Adipocyte (in vitro differentiated cells): ENCODE measurements around the gene MICU2.

Source experiments
- DNase-seq: peaks from one replicate; pipeline ENCODE4 v3.0.0-alpha.2; 2015; ENCODE audit warnings: low read depth
- H3K27me3 ChIP-seq: replicated peaks from 2 replicates; pipeline ENCODE4 v1.7.0; 2013; ENCODE audit warnings: mild to moderate bottlenecking, low read length, moderate library complexity; ENCODE audit not compliant: control insufficient read depth, insufficient read depth
- H3K36me3 ChIP-seq: 2 replicates; pipeline ENCODE4 v1.7.0; 2013; ENCODE audit warnings: low read length, mild to moderate bottlenecking, moderate library complexity; ENCODE audit not compliant: control insufficient read depth, insufficient read depth, severe bottlenecking
- H3K4me1 ChIP-seq: 2 replicates; pipeline ENCODE4 v1.7.0; 2013; ENCODE audit warnings: mild to moderate bottlenecking, low read length, moderate library complexity; ENCODE audit not compliant: control insufficient read depth, insufficient read depth
- H3K4me3 ChIP-seq: 2 replicates; pipeline ENCODE4 v1.7.0; 2013; ENCODE audit warnings: mild to moderate bottlenecking, low read length, moderate library complexity
- H3K9ac ChIP-seq: 2 replicates; pipeline ENCODE4 v1.7.0; 2013; ENCODE audit warnings: mild to moderate bottlenecking, low read length, moderate library complexity
- H3K9me3 ChIP-seq: 2 replicates; pipeline ENCODE4 v1.7.0; 2013; ENCODE audit warnings: mild to moderate bottlenecking, low read length, moderate library complexity; ENCODE audit not compliant: control insufficient read depth

The MICU2 gene

GRCh38 chr13:21541980-21542379 is 62.0 kb downstream of the MICU2 start:
- no peak overlapping the region for H3K9ac ChIP-seq
- no peaks in the 10 kb centered on the region for H3K27me3 ChIP-seq

DNA sequence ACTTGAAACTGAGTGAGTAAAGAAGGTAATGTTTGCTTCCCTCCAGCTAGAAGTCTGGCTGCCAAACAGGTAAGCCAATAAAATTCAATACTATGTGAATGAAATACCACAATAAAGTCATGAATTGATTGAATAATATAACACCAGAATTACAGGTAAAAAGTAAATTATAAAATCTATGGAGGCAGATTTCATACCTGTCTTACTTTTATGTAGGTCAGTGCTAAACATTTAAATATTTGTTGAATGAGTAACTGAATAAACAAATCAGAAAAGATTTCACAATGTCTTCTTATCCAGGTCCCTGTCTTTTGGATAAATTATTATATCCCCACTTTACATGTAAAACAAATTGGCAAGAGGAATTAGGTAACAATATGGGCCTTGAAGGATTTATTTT is 62.7 kb downstream of the MICU2 start:
- no peaks in the 10 kb centered on the region for H3K9me3 ChIP-seq
- H3K4me1 ChIP-seq, result peaks cover 23% of the 10 kb centered on the region

More at GRCh38 chr13:21541980-21542379, 62.0 kb downstream of the MICU2 start:
- Histone ChIP-seq H3K4me1 (peaks cover 22% of the 10 kb centered on the region), H3K36me3 (no peaks in the 10 kb centered on the region), H3K9me3 (no peaks in the 10 kb centered on the region), H3K4me3 (no peak overlapping the region)
- DNase-seq, result no peak

GRCh38 chr13:21539687-21540086 is 64.3 kb downstream of the MICU2 start:
- H3K4me1 ChIP-seq, result peaks cover 19% of the 10 kb centered on the region
- no peak for DNase-seq
- H3K9me3 ChIP-seq, result no peaks in the 10 kb centered on the region
- no peaks in the 10 kb centered on the region for H3K36me3 ChIP-seq
- H3K9ac ChIP-seq, result no peak overlapping the region
- no peak overlapping the region for H3K4me3 ChIP-seq
- no peaks in the 10 kb centered on the region for H3K27me3 ChIP-seq

More for the DNA sequence above, 62.7 kb downstream of the MICU2 start:
- no peak for DNase-seq
- no peak overlapping the region for H3K4me3 ChIP-seq
- no peaks in the 10 kb centered on the region for H3K27me3 ChIP-seq
- H3K9ac ChIP-seq, result no peak overlapping the region
- H3K36me3 ChIP-seq, result no peaks in the 10 kb centered on the region

GRCh38 chr13:21538753-21539152 is 65.2 kb downstream of the MICU2 start:
- H3K27me3 ChIP-seq, result no peaks in the 10 kb centered on the region
- H3K4me3 ChIP-seq, result no peak overlapping the region
- H3K9ac ChIP-seq, result no peak overlapping the region
- no peaks in the 10 kb centered on the region for H3K9me3 ChIP-seq
- DNase-seq, result no peak
- H3K4me1 ChIP-seq, result peaks cover 19% of the 10 kb centered on the region
- no peaks in the 10 kb centered on the region for H3K36me3 ChIP-seq

DNA sequence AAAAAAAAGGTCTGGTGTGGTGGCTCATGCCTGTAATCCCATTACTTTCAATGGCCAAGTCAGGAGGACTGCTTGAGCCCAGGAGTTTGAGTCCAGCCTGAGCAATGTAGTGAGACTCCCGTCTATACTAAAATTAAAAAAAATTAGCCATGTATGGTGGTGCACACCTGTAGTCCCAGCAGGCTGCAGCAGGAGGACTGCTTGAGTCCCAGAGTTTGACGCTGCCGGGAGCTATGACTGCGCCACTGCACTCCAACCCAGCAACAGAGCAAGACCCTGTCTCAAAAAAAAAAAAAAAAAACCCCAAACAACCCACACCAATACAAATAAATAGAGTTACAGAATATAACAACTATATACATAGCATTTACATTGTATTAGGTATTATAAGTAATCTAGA is 65.7 kb downstream of the MICU2 start:
- no peak for DNase-seq
- Histone ChIP-seq H3K4me3 (no peak overlapping the region), H3K4me1 (peaks cover 17% of the 10 kb centered on the region), H3K9ac (no peak overlapping the region), H3K36me3 (no peaks in the 10 kb centered on the region), H3K9me3 (no peaks in the 10 kb centered on the region), H3K27me3 (no peaks in the 10 kb centered on the region)

DNA sequence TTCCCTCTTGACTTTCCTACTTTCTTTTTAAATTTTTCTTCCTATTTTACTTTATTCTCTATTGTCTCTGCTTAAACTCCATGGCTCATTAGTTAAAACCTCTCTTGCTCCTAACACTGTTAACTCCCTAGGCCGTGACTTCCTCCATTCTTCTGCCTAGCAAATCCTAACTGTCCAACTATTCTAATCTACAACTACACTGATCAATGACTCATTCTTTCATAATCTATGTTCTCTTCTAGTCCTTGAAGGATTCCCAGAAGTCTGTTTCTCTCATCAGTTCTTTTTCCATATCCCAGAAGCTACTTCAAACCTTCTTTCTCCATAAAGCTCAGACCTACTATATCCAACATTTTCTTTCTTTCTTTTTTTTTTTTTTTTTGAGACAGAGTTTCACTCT is 66.9 kb downstream of the MICU2 start:
- Histone ChIP-seq H3K36me3 (no peaks in the 10 kb centered on the region), H3K9me3 (no peaks in the 10 kb centered on the region), H3K27me3 (no peaks in the 10 kb centered on the region), H3K4me1 (peaks cover 8% of the 10 kb centered on the region), H3K4me3 (no peak overlapping the region), H3K9ac (no peak overlapping the region)
- no peak for DNase-seq

DNA sequence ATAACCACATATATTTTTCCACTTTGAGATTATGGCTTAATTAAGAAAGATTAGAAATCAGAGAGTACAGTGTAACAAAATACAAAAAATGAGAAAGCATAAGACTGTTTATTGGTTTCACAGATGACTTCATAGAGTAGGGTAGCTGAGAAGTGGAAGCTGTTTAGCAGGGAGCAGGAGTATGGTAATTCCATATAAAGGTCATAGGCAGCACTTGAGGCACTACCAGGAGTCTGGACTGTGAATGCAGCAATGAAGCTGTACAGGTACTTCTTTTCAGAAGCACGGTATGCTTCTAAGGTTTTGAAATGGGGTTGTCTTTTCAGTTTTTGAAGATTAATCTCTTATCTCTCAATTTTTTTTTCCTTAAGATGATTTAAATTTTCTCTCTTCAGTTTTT is 69.2 kb downstream of the MICU2 start:
- Histone ChIP-seq H3K4me1 (peaks cover 8% of the 10 kb centered on the region), H3K4me3 (no peak overlapping the region), H3K36me3 (peaks cover 2% of the 10 kb centered on the region), H3K9me3 (no peaks in the 10 kb centered on the region), H3K27me3 (no peaks in the 10 kb centered on the region), H3K9ac (no peak overlapping the region)
- DNase-seq, result no peak

- H3K4me1 ChIP-seq, result no peaks in the 10 kb centered on the region
- H3K9ac ChIP-seq, result no peak overlapping the region
- DNase-seq, result no peak
- no peaks in the 10 kb centered on the region for H3K27me3 ChIP-seq
- no peak overlapping the region for H3K4me3 ChIP-seq
- H3K9me3 ChIP-seq, result no peaks in the 10 kb centered on the region
- H3K36me3 ChIP-seq, result peaks cover 2% of the 10 kb centered on the region
Measured at GRCh38 chr13:21531455-21531854, 72.5 kb downstream of the MICU2 start.

- no peaks in the 10 kb centered on the region for H3K4me1 ChIP-seq
Measured at GRCh38 chr13:21530656-21531055, 73.3 kb downstream of the MICU2 start.

DNA sequence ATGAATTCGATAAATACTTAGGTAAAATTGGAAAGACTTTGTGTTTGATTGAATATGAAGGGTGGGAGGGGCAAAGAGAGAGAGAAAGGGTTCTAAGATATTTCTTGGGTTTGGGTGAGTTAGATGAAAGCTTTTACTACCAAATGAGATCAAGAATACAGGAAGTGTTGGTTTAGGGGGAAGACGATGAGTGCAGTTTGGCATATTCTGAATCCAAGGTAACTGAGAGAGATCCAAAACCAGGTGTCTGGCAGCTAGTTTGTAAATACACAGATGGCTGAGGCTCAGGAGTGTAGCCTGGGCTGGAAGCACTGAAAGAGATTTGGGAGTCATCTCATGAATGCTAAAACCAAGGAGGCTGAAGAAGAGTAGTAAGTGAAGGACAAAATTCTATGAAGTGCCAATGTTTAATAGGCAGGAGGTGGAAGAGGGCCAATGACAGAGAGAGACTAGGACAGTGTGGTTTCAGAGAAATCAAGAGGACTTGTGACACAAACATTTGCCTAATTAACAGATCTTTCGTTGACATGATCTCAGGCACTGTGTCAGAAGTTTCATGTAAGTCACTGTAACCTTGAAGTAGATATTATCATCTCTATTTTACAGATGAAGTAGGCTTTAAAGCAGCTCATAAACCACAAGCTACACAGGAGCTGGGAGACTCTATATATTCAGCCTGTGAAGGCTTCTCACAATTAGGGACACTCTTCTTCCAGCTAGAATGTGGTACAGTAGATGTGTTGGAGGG is 74.7 kb downstream of the MICU2 start:
- no peaks in the 10 kb centered on the region for H3K27me3 ChIP-seq
- peaks cover 2% of the 10 kb centered on the region for H3K36me3 ChIP-seq
- H3K4me3 ChIP-seq, result no peak overlapping the region
- no peaks in the 10 kb centered on the region for H3K4me1 ChIP-seq
- no peak overlapping the region for H3K9ac ChIP-seq
- DNase-seq, result no peak
- H3K9me3 ChIP-seq, result no peaks in the 10 kb centered on the region

More at GRCh38 chr13:21530656-21531055, 73.3 kb downstream of the MICU2 start:
- Histone ChIP-seq H3K36me3 (peaks cover 2% of the 10 kb centered on the region), H3K4me3 (no peak overlapping the region), H3K27me3 (no peaks in the 10 kb centered on the region), H3K9me3 (no peaks in the 10 kb centered on the region), H3K9ac (no peak overlapping the region)
- no peak for DNase-seq

DNA sequence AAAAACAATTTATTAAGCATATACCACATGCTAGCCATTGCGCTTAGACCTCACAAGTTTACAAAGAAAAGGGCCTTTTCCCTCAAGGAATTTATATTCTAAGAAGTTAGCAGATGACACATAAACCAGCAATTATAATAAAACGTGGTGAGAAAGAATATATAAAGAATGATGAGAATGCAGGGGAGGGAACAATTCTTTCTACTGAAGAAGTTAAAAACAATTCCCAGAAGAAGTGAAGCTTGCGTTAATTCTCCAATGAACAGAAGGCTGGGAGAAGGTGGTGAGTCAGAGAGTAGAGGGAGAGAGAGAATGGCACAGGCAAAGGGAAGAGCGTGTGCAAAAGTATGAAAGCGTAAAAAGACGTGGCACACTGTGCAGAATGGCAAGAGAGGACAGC is 75.4 kb downstream of the MICU2 start:
- Histone ChIP-seq H3K36me3 (peaks cover 2% of the 10 kb centered on the region), H3K9ac (no peak overlapping the region), H3K9me3 (no peaks in the 10 kb centered on the region), H3K27me3 (no peaks in the 10 kb centered on the region), H3K4me1 (no peaks in the 10 kb centered on the region), H3K4me3 (no peak overlapping the region)
- DNase-seq, result peak; percentile 5
